HEK293T (cell line): ENCODE measurements around the gene GADD45GIP1.

Experiments used
- CTCF ChIA-PET: fragments of 350-600 bp; formaldehyde crosslinking; extraction: SDS; loops from one replicate; lab custom pipeline; 2021; ENCODE audit warnings: antibody characterized with exemption, inconsistent platforms; lab: Yijun Ruan, JAX
- POLR2A ChIA-PET: fragments of 350-600 bp; formaldehyde crosslinking; extraction: SDS; loops from one replicate; lab custom pipeline; 2020; ENCODE audit warnings: antibody characterized with exemption, inconsistent platforms; lab: Yijun Ruan, JAX
- DNase-seq: peaks from one replicate; pipeline ENCODE4 v3.0.0; 2012; ENCODE audit warnings: mixed read lengths; ENCODE audit errors: extremely low spot score
- ARNT ChIP-seq: fragments of 450-650 bp; IDR thresholded peaks from 2 replicates; pipeline ENCODE4 v1.6.1; 2017; ENCODE audit warnings: mild to moderate bottlenecking
- BHLHE40 ChIP-seq: fragments of 450-650 bp; IDR thresholded peaks from 2 replicates; pipeline ENCODE4 v1.6.1; 2016; ENCODE audit warnings: mild to moderate bottlenecking, moderate library complexity, borderline replicate concordance
- CTBP1 ChIP-seq: fragments of 450-650 bp; IDR thresholded peaks from 2 replicates; pipeline ENCODE4 v1.6.1; 2016; ENCODE audit warnings: borderline replicate concordance
- ELF4 ChIP-seq: fragments of 450-650 bp; IDR thresholded peaks from 2 replicates; pipeline ENCODE4 v1.6.1; 2017; ENCODE audit warnings: antibody characterized with exemption
- FOXA1 ChIP-seq: fragments of 450-650 bp; IDR thresholded peaks from 2 replicates; pipeline ENCODE4 v1.6.1; 2016; ENCODE audit warnings: mild to moderate bottlenecking
- FOXK2 ChIP-seq: fragments of 450-650 bp; IDR thresholded peaks from 2 replicates; pipeline ENCODE4 v1.6.1; 2016; ENCODE audit warnings: mild to moderate bottlenecking
- FOXM1 ChIP-seq: fragments of 450-650 bp; IDR thresholded peaks from 2 replicates; pipeline ENCODE4 v1.6.1; 2017; ENCODE audit warnings: mild to moderate bottlenecking, borderline replicate concordance
- HDGF ChIP-seq: fragments of 450-650 bp; IDR thresholded peaks from 2 replicates; pipeline ENCODE4 v1.6.1; 2017; ENCODE audit warnings: antibody characterized with exemption, borderline replicate concordance
- L3MBTL2 ChIP-seq: fragments of 450-650 bp; conservative IDR thresholded peaks from 2 replicates; pipeline ENCODE4 v1.6.1; 2016; ENCODE audit warnings: mild to moderate bottlenecking
- LEF1 ChIP-seq: fragments of 450-650 bp; IDR thresholded peaks from 2 replicates; pipeline ENCODE4 v1.6.1; 2017; ENCODE audit warnings: mild to moderate bottlenecking, borderline replicate concordance
- NFRKB ChIP-seq: fragments of 450-650 bp; IDR thresholded peaks from 2 replicates; pipeline ENCODE4 v1.6.1; 2016; ENCODE audit warnings: mild to moderate bottlenecking, moderate library complexity
- SP1 ChIP-seq: fragments of 450-650 bp; IDR thresholded peaks from 2 replicates; pipeline ENCODE4 v1.6.1; 2017
- SUZ12 ChIP-seq: fragments of 450-650 bp; IDR thresholded peaks from 2 replicates; pipeline ENCODE4 v1.6.1; 2016; ENCODE audit warnings: mild to moderate bottlenecking
- TARDBP ChIP-seq: fragments of 450-650 bp; IDR thresholded peaks from 2 replicates; pipeline ENCODE4 v1.6.1; 2016
- ZNF384 ChIP-seq: fragments of 450-650 bp; IDR thresholded peaks from 2 replicates; pipeline ENCODE4 v1.6.1; 2016
- TF ChIP-seq, protein P1 (sequence below): fragments of 450-650 bp; IDR thresholded peaks from 2 replicates; pipeline ENCODE4 v1.6.1; 2016

Gene GADD45GIP1

DNA sequence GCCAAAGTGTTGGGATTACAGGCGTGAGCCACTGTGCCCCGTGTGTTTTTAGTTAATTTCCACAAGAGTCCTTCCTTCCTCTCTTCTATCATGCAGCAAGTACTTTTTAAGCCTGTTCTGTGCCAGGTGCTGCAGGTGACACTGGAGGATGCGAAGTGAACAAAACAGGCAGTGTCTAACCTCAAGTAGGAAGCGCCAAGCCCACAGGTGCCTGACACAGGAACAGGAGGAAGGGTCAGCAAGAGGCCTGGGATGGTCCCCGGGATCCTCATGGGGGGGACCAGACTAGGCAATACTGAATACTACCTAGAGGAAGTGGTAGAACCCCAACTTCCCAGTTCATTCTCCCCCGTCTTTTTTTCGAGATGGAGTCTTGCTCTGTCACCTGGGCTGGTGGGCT, 20.4 kb downstream of the GADD45GIP1 start:
- TF ChIP-seq SP1 (no peak), ARNT (no peak), FOXM1 (no peak), CTBP1 (no peak), TARDBP (no peak), SUZ12 (no peak), BHLHE40 (no peak), HDGF (no peak), ELF4 (no peak), ZNF384 (no peak), FOXK2 (no peak), LEF1 (no peak), NFRKB (no peak), FOXA1 (no peak), L3MBTL2 (no peak)
- TF ChIP-seq, protein P1, sequence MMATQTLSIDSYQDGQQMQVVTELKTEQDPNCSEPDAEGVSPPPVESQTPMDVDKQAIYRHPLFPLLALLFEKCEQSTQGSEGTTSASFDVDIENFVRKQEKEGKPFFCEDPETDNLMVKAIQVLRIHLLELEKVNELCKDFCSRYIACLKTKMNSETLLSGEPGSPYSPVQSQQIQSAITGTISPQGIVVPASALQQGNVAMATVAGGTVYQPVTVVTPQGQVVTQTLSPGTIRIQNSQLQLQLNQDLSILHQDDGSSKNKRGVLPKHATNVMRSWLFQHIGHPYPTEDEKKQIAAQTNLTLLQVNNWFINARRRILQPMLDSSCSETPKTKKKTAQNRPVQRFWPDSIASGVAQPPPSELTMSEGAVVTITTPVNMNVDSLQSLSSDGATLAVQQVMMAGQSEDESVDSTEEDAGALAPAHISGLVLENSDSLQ, result no peak
- POLR2A ChIA-PET, result interaction anchor here (1.1 to 1.8 kb wide), 5 partner anchors 8 to 23 kb away, joined by 3 to 11 read pairs (median 5); no protein-coding TSS in a partner anchor
- CTCF ChIA-PET, result interaction anchor here (1.7 kb wide), 1 partner anchor 29 kb away, joined by 4 read pairs; no protein-coding TSS in a partner anchor
- DNase-seq, result no peak

DNA sequence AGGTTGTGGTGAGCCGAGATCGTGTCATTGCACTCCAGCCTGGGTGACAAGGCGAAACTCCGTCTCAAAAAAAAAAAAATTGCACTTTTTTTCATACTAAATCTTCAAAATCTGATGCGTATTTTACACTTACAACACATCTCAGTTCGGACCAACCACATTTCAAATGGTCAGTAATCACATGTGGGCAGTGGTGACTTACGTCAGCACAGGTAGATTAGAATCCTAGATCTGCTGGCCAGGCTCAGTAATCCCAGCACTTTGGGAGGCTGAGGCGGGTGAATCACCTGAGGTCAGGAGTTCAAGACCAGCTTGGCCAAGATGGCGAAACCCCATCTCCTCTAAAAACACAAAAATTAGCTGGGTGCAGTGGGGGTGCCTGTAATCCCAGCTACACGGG, 22.0 kb downstream of the GADD45GIP1 start:
- ChIA-PET CTCF (no interaction called here), POLR2A (interaction anchor here (2.2 kb wide), 1 partner anchor 11 kb away, joined by 9 read pairs; the partner anchor contains the start of gene RAD23A)
- DNase-seq, result no peak
- TF ChIP-seq ARNT (no peak), BHLHE40 (no peak), ZNF384 (no peak), CTBP1 (no peak), ELF4 (no peak), HDGF (no peak), FOXK2 (no peak), SP1 (no peak), LEF1 (no peak), L3MBTL2 (no peak), TARDBP (no peak)

DNA sequence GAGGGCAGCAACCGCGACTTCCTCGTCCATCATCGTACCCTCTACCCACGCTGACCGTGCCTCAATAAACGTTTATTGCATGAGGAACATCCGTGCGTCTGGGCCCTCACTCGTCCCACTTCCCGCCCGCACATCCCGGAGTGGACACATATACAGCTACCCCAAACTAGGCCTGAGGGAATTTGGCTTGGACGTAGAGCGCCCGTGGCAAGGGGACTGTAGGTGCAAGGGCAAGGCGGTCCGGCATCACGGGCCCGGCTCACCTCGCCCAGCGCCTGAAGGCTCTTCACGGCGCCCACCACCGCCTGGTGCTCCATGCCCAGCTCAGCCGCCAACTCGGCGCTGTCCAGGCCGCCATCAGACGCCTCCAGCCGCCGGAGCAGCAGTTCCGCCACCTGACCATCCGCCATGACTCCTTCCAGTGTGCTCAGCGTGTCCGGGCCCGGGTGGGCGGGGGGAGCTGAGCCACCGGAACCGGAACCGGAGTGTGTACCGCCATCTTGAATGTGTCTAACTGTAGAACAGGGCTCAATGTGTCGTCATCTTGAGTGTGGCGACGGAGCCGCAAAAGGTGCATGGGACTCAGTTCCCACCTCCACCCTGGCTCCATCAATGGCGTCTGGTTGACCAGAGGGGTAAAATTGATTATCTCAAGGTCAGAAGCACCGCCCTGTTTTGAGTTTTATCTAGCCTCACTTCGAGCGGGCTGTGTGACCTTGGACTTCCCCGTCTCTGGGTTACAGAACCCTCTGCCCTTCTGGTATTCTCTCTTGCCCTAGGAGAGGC, 23.5 kb downstream of the GADD45GIP1 start, which contains the start of gene FARSA:
Gene FARSA, minus strand, starts transcription at position 425 of the 786 bp plus-strand sequence. Its CDS starts 15 bp downstream, at position 410.
- POLR2A ChIA-PET, result interaction anchor here (0.6 to 2.2 kb wide), 15 partner anchors 10 to 230 kb away, joined by 3 to 12 read pairs (median 4); partner anchors contain the start of genes DNASE2, RAD23A and SYCE2
- TF ChIP-seq ELF4 (peak; percentile 70), SP1 (no peak)
- CTCF ChIA-PET, result interaction anchor here (2.4 kb wide), 1 partner anchor 32 kb away, joined by 8 read pairs; no protein-coding TSS in a partner anchor
- DNase-seq, result peak; percentile 85

DNA sequence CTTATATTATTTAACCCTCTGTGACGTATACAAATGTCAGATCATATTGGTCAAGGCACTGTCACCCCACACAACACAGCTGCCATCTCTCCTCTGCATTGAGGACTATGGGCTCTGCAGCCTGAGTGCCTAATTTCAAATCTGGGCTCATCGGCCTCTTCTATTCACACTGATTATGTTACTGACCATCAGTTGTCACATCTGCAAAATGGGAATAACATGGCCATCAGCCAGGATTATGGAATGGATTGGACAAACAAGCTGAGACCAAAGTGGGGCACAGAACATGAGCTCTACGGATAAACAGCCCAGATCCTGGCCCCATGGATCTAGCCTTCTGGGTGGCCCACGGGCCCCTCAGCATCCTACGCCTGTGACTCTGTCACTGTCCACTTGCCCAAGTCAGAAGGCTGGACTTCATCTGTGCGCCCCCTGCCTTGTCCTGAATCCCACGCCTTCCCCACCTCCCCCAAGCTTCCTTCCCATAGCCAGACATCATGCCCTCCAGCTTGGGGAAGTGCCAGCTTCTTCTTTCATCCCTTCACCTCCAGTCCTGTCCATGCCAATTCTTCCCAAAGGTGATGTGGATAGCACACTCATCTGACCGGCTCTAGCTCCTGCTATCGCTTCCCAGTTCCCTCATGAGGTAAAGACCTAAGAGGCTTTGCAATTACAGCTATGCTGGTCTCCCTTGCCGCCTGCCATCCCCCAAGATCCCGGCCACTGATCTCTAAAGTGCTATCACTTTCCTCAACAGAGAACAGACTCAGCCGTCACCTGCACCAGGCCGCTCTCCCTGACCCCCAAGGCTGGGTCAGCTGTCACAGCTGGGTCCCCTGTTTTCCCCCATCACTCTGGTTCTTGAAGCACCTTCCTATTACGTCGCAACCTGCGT, 24.4 kb downstream of the GADD45GIP1 start:
- DNase-seq, result no peak
- TF ChIP-seq HDGF (no peak), LEF1 (no peak), SP1 (no peak), FOXK2 (no peak), SUZ12 (no peak), CTBP1 (no peak), ELF4 (no peak), TARDBP (no peak), FOXM1 (no peak), NFRKB (no peak), ARNT (no peak), FOXA1 (no peak)
- TF ChIP-seq, protein P1, result no peak
- POLR2A ChIA-PET, result interaction anchor here (0.6 to 2.2 kb wide), 18 partner anchors 10 to 231 kb away, joined by 3 to 12 read pairs (median 4); partner anchors contain the start of genes DNASE2, GCDH, RAD23A and SYCE2
- CTCF ChIA-PET, result interaction anchor here (2.4 kb wide), 1 partner anchor 33 kb away, joined by 8 read pairs; no protein-coding TSS in a partner anchor

- DNase-seq, result no peak
- POLR2A ChIA-PET, result interaction anchor here (0.8 to 2.6 kb wide), 3 partner anchors 10 to 22 kb away, joined by 3 to 12 read pairs (median 3); partner anchors contain the start of gene SYCE2
- TF ChIP-seq, protein P1, result no peak
- TF ChIP-seq LEF1 (no peak), L3MBTL2 (no peak), ZNF384 (no peak), BHLHE40 (no peak), FOXM1 (no peak), ARNT (no peak), SP1 (no peak), FOXK2 (no peak), TARDBP (no peak), SUZ12 (no peak), FOXA1 (no peak), HDGF (no peak)
- CTCF ChIA-PET, result interaction anchor here (0.5 kb wide), 1 partner anchor 35 kb away, joined by 3 read pairs; no protein-coding TSS in a partner anchor
Observed at GRCh38 chr19:12930002-12930645, 26.9 kb downstream of the GADD45GIP1 start.
